Liver (tissue), 9 donors: ENCODE data around the gene KRT32. TPM values are rescaled to one million over a fixed set of nuclear protein-coding genes. Genes with fewer than 3 reads are reported as not detected.

Experiments
- DNase-seq: peaks from one replicate; pipeline ENCODE4 v3.0.0-alpha.2; 2017; ENCODE audit warnings: low spot score
- H3K27ac ChIP-seq, 2 donors: one replicate each; pipeline ENCODE4 v1.7.0; 2013; ENCODE audit warnings: inconsistent platforms in 2 of 2, low read length in 2 of 2, control low read depth in 1 of 2, low read depth in 1 of 2, mild to moderate bottlenecking in 1 of 2
- H3K27me3 ChIP-seq, 4 donors: one replicate each; pipeline versions ENCODE4 v1.6.1 to v1.7.0; 2013; ENCODE audit warnings: low read length in 3 of 4, inconsistent platforms in 1 of 4, mild to moderate bottlenecking in 1 of 4, moderate library complexity in 1 of 4; ENCODE audit not compliant: control insufficient read depth in 4 of 4, insufficient read depth in 4 of 4
- H3K36me3 ChIP-seq, 4 donors: one replicate each; pipeline versions ENCODE4 v1.6.1 to v1.7.0; 2013; ENCODE audit warnings: low read length in 3 of 4, mild to moderate bottlenecking in 3 of 4, low read depth in 1 of 4, moderate library complexity in 1 of 4; ENCODE audit not compliant: control insufficient read depth in 4 of 4, insufficient read depth in 3 of 4
- H3K4me1 ChIP-seq, 4 donors: one replicate each; pipeline versions ENCODE4 v1.6.1 to v1.7.0; 2013; ENCODE audit warnings: low read length in 3 of 4, mild to moderate bottlenecking in 3 of 4, moderate library complexity in 1 of 4; ENCODE audit not compliant: control insufficient read depth in 4 of 4, insufficient read depth in 4 of 4
- H3K4me3 ChIP-seq, 3 donors: one replicate each; pipeline versions ENCODE4 v1.6.1 to v1.7.0; 2013; ENCODE audit warnings: low read length in 3 of 3, control low read depth in 1 of 3, low read depth in 1 of 3, mild to moderate bottlenecking in 1 of 3
- H3K9ac ChIP-seq, 2 donors: one replicate each; pipeline ENCODE4 v1.7.0; 2013; ENCODE audit warnings: low read length in 2 of 2, mild to moderate bottlenecking in 2 of 2, moderate library complexity in 2 of 2, control low read depth in 1 of 2, low read depth in 1 of 2
- H3K9me3 ChIP-seq, 4 donors: one replicate each; pipeline versions ENCODE4 v1.6.1 to v1.7.0; 2013; ENCODE audit warnings: low read length in 3 of 4; ENCODE audit not compliant: control insufficient read depth in 4 of 4
- EGR1 ChIP-seq, 2 donors: IDR thresholded peaks; 2 replicates each; pipeline ENCODE4 v1.6.1; 2016 to 2018; ENCODE audit warnings: antibody characterized with exemption in 2 of 2, low read depth in 2 of 2
- FOXA1 ChIP-seq: IDR thresholded peaks from 2 replicates; pipeline ENCODE4 v1.6.1; 2016; ENCODE audit warnings: antibody characterized with exemption
- FOXA2 ChIP-seq: IDR thresholded peaks from 2 replicates; pipeline ENCODE4 v1.6.1; 2016; ENCODE audit warnings: antibody characterized with exemption
- GABPA ChIP-seq, 2 donors: IDR thresholded peaks in 1 of 2; conservative IDR thresholded peaks in 1 of 2; 2 replicates each; pipeline ENCODE4 v1.6.1; 2016; ENCODE audit warnings: antibody characterized with exemption in 2 of 2, mild to moderate bottlenecking in 1 of 2, moderate library complexity in 1 of 2
- HNF4A ChIP-seq, 2 donors: conservative IDR thresholded peaks; 2 replicates each; pipeline ENCODE4 v1.6.1; 2016; ENCODE audit warnings: antibody characterized with exemption in 2 of 2, mild to moderate bottlenecking in 2 of 2
- HNF4G ChIP-seq: IDR thresholded peaks from 2 replicates; pipeline ENCODE4 v1.6.1; 2016; ENCODE audit warnings: antibody characterized with exemption
- JUND ChIP-seq, 2 donors: IDR thresholded peaks; 2 replicates each; pipeline ENCODE4 v1.6.1; 2016; ENCODE audit warnings: antibody characterized with exemption in 2 of 2
- NR2F2 ChIP-seq: IDR thresholded peaks from 2 replicates; pipeline ENCODE4 v1.6.1; 2016; ENCODE audit warnings: antibody characterized with exemption
- RAD21 ChIP-seq, 2 donors: IDR thresholded peaks; 2 replicates each; pipeline ENCODE4 v1.6.1; 2016; ENCODE audit warnings: antibody characterized with exemption in 2 of 2, mild to moderate bottlenecking in 2 of 2
- RXRA ChIP-seq, 2 donors: IDR thresholded peaks; 2 replicates each; pipeline ENCODE4 v1.6.1; 2017 to 2018; ENCODE audit warnings: antibody characterized with exemption in 2 of 2, mild to moderate bottlenecking in 1 of 2
- SP1 ChIP-seq: IDR thresholded peaks from 2 replicates; pipeline ENCODE4 v1.6.1; 2018; ENCODE audit warnings: antibody characterized with exemption, mild to moderate bottlenecking
- TAF1 ChIP-seq: conservative IDR thresholded peaks from 2 replicates; pipeline ENCODE4 v1.6.1; 2016; ENCODE audit warnings: antibody characterized with exemption, mild to moderate bottlenecking
- WGBS: extraction: QIAGEN DNeasy Blood & Tissue Kit; methylation state at CpG from one replicate; pipeline ENCODE4 v1.1.7; 2013; 5-methylcytosine and 5-hydroxymethylcytosine counted together
- polyA plus RNA-seq, 2 donors: library from polyadenylated mRNA; stranded (reverse) in 1 of 2; unstranded in 1 of 2; fragments of 200-250 nt in 1 of 2; fragments of >200 nt in 1 of 2; fragmentation: Nextera tagmentation in 1 of 2; extraction: Ambion mirVana in 1 of 2; gene quantifications; one replicate each; pipeline versions ENCODE4 v1.2.1 to v1.2.3, GENCODE V29; 2013 to 2015
- total RNA-seq, 2 donors: library from RNA; depleted of rRNA; stranded (reverse); fragments of >200 nt; gene quantifications; one replicate each; pipeline ENCODE4 v1.2.3, GENCODE V29; 2014
- TF ChIP-seq, protein P1 (sequence below): IDR thresholded peaks from 2 replicates; pipeline ENCODE4 v1.6.1; 2016; ENCODE audit warnings: antibody characterized with exemption, mild to moderate bottlenecking
- TF ChIP-seq, protein P2 (sequence below): IDR thresholded peaks from 2 replicates; pipeline ENCODE4 v1.6.1; 2016; ENCODE audit warnings: antibody characterized with exemption
- TF ChIP-seq, protein P3 (sequence below): IDR thresholded peaks from 2 replicates; pipeline ENCODE4 v1.6.1; 2016; ENCODE audit warnings: antibody characterized with exemption
- TF ChIP-seq, protein P4 (sequence below): IDR thresholded peaks from 2 replicates; pipeline ENCODE4 v1.6.1; 2016; ENCODE audit warnings: antibody characterized with exemption
- TF ChIP-seq, protein P5 (sequence below): fragments of 150-350 bp; IDR thresholded peaks from 2 replicates; pipeline ENCODE4 v1.5.1; 2017; ENCODE audit warnings: improper control_type of control experiment, low read depth, low read length; ENCODE audit not compliant: missing input control
- donor health status: healthy.
- donor health status: healthy.
- donor health status: healthy.
- donor health status: healthy.
- donor health status: healthy.

KRT32 gene
- total and polyA plus RNA-seq, 4 donors, result not detected

DNA sequence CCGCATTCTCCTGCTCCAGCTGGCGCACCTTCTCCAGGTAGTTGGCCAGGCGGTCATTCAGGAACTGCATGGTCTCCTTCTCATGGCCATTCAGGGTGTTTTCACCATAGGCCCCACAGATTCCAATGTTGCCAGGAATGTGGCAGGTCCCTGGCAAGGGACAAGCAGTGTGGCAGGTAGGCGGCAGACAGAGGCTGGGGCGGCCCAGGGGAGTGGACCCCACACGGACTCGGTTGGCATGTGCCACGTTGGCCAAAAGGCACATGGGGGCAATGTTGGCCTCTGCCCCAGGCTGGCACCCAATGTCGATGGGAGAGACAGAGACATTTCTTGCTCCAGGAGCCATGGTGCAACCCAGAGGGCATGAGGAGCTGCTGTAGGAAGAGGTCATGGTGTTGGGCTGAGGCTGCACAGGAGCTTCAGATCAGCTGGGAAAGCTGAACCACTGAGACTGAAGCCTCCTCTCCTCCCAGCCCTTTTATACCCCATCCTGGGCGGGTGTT, 26.6 kb downstream of the KRT32 start, which contains the start of gene KRT38 (continued):
- TF ChIP-seq, protein P1, sequence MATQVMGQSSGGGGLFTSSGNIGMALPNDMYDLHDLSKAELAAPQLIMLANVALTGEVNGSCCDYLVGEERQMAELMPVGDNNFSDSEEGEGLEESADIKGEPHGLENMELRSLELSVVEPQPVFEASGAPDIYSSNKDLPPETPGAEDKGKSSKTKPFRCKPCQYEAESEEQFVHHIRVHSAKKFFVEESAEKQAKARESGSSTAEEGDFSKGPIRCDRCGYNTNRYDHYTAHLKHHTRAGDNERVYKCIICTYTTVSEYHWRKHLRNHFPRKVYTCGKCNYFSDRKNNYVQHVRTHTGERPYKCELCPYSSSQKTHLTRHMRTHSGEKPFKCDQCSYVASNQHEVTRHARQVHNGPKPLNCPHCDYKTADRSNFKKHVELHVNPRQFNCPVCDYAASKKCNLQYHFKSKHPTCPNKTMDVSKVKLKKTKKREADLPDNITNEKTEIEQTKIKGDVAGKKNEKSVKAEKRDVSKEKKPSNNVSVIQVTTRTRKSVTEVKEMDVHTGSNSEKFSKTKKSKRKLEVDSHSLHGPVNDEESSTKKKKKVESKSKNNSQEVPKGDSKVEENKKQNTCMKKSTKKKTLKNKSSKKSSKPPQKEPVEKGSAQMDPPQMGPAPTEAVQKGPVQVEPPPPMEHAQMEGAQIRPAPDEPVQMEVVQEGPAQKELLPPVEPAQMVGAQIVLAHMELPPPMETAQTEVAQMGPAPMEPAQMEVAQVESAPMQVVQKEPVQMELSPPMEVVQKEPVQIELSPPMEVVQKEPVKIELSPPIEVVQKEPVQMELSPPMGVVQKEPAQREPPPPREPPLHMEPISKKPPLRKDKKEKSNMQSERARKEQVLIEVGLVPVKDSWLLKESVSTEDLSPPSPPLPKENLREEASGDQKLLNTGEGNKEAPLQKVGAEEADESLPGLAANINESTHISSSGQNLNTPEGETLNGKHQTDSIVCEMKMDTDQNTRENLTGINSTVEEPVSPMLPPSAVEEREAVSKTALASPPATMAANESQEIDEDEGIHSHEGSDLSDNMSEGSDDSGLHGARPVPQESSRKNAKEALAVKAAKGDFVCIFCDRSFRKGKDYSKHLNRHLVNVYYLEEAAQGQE, result no peak

DNA sequence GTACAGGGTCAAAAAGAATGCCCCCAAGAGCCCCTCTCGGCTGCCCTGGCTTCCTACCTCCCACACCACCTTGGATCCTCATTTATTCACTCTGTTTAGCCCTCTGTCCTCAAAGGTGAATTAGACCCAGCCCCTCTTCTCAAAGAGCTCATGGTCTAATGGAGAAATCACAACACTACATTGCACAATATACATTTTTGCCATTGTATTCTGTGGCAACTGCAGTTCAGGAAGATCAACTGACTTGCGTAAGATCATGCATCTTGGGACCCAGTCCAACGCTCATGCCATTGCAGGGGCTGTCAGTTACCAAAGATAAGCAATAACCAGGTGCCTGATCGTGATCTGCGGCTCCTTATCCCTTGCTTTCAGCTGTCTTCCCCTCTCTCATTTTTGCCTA, 27.8 kb downstream of the KRT32 start:
- Histone ChIP-seq H3K4me3 (no peak overlapping the region), H3K9ac (no peak overlapping the region), H3K27me3 (peaks cover 0 to 6% (median 0%) of the 10 kb centered on the region in 4 donors), H3K27ac (no peak overlapping the region), H3K9me3 (no peaks in the 10 kb centered on the region), H3K4me1 (peaks cover 0 to 2% (median 0%) of the 10 kb centered on the region in 4 donors), H3K36me3 (no peaks in the 10 kb centered on the region)
- 68% methylated on average over 5 of the region's 5 CpGs for WGBS
- DNase-seq, result no peak
- TF ChIP-seq NR2F2 (no peak), RXRA (IDR thresholded peaks at IDR 0.05) (no peak)
- TF ChIP-seq, protein P2, sequence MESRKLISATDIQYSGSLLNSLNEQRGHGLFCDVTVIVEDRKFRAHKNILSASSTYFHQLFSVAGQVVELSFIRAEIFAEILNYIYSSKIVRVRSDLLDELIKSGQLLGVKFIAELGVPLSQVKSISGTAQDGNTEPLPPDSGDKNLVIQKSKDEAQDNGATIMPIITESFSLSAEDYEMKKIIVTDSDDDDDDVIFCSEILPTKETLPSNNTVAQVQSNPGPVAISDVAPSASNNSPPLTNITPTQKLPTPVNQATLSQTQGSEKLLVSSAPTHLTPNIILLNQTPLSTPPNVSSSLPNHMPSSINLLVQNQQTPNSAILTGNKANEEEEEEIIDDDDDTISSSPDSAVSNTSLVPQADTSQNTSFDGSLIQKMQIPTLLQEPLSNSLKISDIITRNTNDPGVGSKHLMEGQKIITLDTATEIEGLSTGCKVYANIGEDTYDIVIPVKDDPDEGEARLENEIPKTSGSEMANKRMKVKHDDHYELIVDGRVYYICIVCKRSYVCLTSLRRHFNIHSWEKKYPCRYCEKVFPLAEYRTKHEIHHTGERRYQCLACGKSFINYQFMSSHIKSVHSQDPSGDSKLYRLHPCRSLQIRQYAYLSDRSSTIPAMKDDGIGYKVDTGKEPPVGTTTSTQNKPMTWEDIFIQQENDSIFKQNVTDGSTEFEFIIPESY, result no peak

DNA sequence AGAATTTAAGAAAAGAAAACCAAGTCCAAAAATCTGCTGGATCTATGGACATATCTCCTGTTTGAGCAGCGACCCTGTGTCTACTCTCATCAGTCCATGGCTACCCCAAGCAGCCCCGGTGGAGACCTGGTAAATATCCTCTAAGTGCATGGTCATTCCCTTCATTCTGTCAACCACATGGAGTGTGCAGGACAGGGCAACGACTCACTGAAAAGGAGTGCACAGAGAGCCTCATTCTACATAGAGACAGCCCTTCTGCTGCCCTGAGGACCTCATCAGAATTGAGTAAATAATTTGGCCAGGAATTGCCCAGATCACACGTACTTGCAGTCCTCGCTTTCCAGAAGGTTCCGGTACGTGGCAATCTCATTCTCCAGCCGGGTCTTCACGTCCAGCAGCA, 29.4 kb downstream of the KRT32 start:
- H3K4me3 ChIP-seq, result no peak overlapping the region
- 86% methylated on average over 9 of the region's 9 CpGs for WGBS
- no peaks in the 10 kb centered on the region for H3K36me3 ChIP-seq
- H3K4me1 ChIP-seq, result no peaks in the 10 kb centered on the region
- H3K9me3 ChIP-seq, result no peaks in the 10 kb centered on the region
- no peak overlapping the region for H3K27ac ChIP-seq
- peaks cover 0 to 6% (median 0%) of the 10 kb centered on the region in 4 donors for H3K27me3 ChIP-seq
- H3K9ac ChIP-seq, result no peak overlapping the region
- DNase-seq, result no peak
- TF ChIP-seq SP1 (no peak), FOXA2 (no peak), JUND (IDR thresholded peaks at IDR 0.05) (no peak), RAD21 (IDR thresholded peaks at IDR 0.05) (no peak), GABPA (IDR thresholded peaks at IDR 0.05 in 1 of 2, conservative IDR thresholded peaks at IDR 0.05 in 1 of 2) (no peak), TAF1 (no peak), HNF4A (conservative IDR thresholded peaks at IDR 0.05) (no peak), EGR1 (IDR thresholded peaks at IDR 0.05; ENCODE audit: low read depth in 2 of 2) (no peak), RXRA (IDR thresholded peaks at IDR 0.05) (no peak), NR2F2 (no peak), FOXA1 (no peak), HNF4G (no peak)
- TF ChIP-seq, protein P3, sequence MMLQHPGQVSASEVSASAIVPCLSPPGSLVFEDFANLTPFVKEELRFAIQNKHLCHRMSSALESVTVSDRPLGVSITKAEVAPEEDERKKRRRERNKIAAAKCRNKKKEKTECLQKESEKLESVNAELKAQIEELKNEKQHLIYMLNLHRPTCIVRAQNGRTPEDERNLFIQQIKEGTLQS, result no peak
- TF ChIP-seq, protein P2, result no peak
- TF ChIP-seq, protein P4, sequence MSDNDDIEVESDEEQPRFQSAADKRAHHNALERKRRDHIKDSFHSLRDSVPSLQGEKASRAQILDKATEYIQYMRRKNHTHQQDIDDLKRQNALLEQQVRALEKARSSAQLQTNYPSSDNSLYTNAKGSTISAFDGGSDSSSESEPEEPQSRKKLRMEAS, result no peak
- TF ChIP-seq, protein P5, sequence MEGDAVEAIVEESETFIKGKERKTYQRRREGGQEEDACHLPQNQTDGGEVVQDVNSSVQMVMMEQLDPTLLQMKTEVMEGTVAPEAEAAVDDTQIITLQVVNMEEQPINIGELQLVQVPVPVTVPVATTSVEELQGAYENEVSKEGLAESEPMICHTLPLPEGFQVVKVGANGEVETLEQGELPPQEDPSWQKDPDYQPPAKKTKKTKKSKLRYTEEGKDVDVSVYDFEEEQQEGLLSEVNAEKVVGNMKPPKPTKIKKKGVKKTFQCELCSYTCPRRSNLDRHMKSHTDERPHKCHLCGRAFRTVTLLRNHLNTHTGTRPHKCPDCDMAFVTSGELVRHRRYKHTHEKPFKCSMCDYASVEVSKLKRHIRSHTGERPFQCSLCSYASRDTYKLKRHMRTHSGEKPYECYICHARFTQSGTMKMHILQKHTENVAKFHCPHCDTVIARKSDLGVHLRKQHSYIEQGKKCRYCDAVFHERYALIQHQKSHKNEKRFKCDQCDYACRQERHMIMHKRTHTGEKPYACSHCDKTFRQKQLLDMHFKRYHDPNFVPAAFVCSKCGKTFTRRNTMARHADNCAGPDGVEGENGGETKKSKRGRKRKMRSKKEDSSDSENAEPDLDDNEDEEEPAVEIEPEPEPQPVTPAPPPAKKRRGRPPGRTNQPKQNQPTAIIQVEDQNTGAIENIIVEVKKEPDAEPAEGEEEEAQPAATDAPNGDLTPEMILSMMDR, result no peak
- TF ChIP-seq, protein P1, result no peak
